ENCODE data around the gene KIR2DL3. TPM values are rescaled to one million over a fixed set of nuclear protein-coding genes. Genes with fewer than 3 reads are reported as not detected.
"Not testable (repeated sequence)": the region's sequence is repeated elsewhere in the genome, so short reads cannot be mapped to it uniquely, and the experiment has no call there.

The KIR2DL3 gene
- total RNA-seq, 1 donor from 2014 or later, result not detected

GRCh38 chr19:54709212-54709948 is 28.9 kb upstream of the KIR2DL3 start:
- Histone ChIP-seq H3K27me3 (ENCODE audit: control insufficient read depth in 3 of 3, insufficient read depth in 3 of 3, low read length in 3 of 3) (peaks cover 0 to 6% (median 3%) of the 10 kb centered on the region in 3 donors), H3K36me3 (ENCODE audit: control insufficient read depth in 3 of 3, insufficient read depth in 3 of 3, low read length in 3 of 3) (no peaks in the 10 kb centered on the region), H3K9ac (ENCODE audit: low read depth in 1 of 3, low read length in 3 of 3) (no peak overlapping the region), H3K4me3 (ENCODE audit: low read length in 3 of 3) (no peak overlapping the region), H3K4me1 (ENCODE audit: control insufficient read depth in 3 of 3, insufficient read depth in 3 of 3, low read length in 3 of 3) (no peaks in the 10 kb centered on the region), H3K9me3 (ENCODE audit: control insufficient read depth in 3 of 3, low read length in 3 of 3) (no peaks in the 10 kb centered on the region), H3K27ac (ENCODE audit: low read depth, low read length) (no peak overlapping the region)

- not testable (repeated sequence) for H3K36me3 ChIP-seq (ENCODE audit: control insufficient read depth in 3 of 3, insufficient read depth in 3 of 3, low read length in 3 of 3); H3K9me3 ChIP-seq (ENCODE audit: control insufficient read depth in 3 of 3, low read length in 3 of 3); H3K27ac ChIP-seq (ENCODE audit: low read depth, low read length); H3K4me1 ChIP-seq (ENCODE audit: control insufficient read depth in 3 of 3, insufficient read depth in 3 of 3, low read length in 3 of 3); H3K27me3 ChIP-seq (ENCODE audit: control insufficient read depth in 3 of 3, insufficient read depth in 3 of 3, low read length in 3 of 3); H3K4me3 ChIP-seq (ENCODE audit: low read length in 3 of 3); H3K9ac ChIP-seq (ENCODE audit: low read depth in 1 of 3, low read length in 3 of 3)
Observed at GRCh38 chr19:54709956-54710355, 28.4 kb upstream of the KIR2DL3 start.

- no peaks in the 10 kb centered on the region for H3K4me1 ChIP-seq (ENCODE audit: control insufficient read depth in 3 of 3, insufficient read depth in 3 of 3, low read length in 3 of 3)
- no peaks in the 10 kb centered on the region for H3K27me3 ChIP-seq (ENCODE audit: control insufficient read depth in 3 of 3, insufficient read depth in 3 of 3, low read length in 3 of 3)
- H3K27ac ChIP-seq (ENCODE audit: low read depth, low read length), result no peak within 1 kb of the TSS
- H3K9me3 ChIP-seq (ENCODE audit: control insufficient read depth in 3 of 3, low read length in 3 of 3), result peaks cover 0 to 13% (median 3%) of the 10 kb centered on the region in 3 donors
- H3K9ac ChIP-seq (ENCODE audit: low read depth in 1 of 3, low read length in 3 of 3), result no peak within 1 kb of the TSS
- no peak within 1 kb of the TSS for H3K4me3 ChIP-seq (ENCODE audit: low read length in 3 of 3)
- no peaks in the 10 kb centered on the region for H3K36me3 ChIP-seq (ENCODE audit: control insufficient read depth in 3 of 3, insufficient read depth in 3 of 3, low read length in 3 of 3)
Observed at GRCh38 chr19:54724142-54724541, 14.2 kb upstream of the KIR2DL3 start, which contains the start of gene KIR3DL3. Gene KIR3DL3, plus strand, starts transcription at chr19:54724442. Its CDS starts 55 bp downstream, at chr19:54724497.

- peaks cover 0 to 13% (median 3%) of the 10 kb centered on the region in 3 donors for H3K9me3 ChIP-seq (ENCODE audit: control insufficient read depth in 3 of 3, low read length in 3 of 3)
- no peak overlapping the region for H3K4me3 ChIP-seq (ENCODE audit: low read length in 3 of 3)
- no peak overlapping the region for H3K9ac ChIP-seq (ENCODE audit: low read depth in 1 of 3, low read length in 3 of 3)
- no peak overlapping the region for H3K27ac ChIP-seq (ENCODE audit: low read depth, low read length)
- H3K36me3 ChIP-seq (ENCODE audit: control insufficient read depth in 3 of 3, insufficient read depth in 3 of 3, low read length in 3 of 3), result no peaks in the 10 kb centered on the region
- no peaks in the 10 kb centered on the region for H3K27me3 ChIP-seq (ENCODE audit: control insufficient read depth in 3 of 3, insufficient read depth in 3 of 3, low read length in 3 of 3)
- H3K4me1 ChIP-seq (ENCODE audit: control insufficient read depth in 3 of 3, insufficient read depth in 3 of 3, low read length in 3 of 3), result no peaks in the 10 kb centered on the region
Observed at GRCh38 chr19:54724644-54725043, 13.7 kb upstream of the KIR2DL3 start.

- no peaks in the 10 kb centered on the region for H3K27me3 ChIP-seq (ENCODE audit: control insufficient read depth in 3 of 3, insufficient read depth in 3 of 3, low read length in 3 of 3)
- H3K27ac ChIP-seq (ENCODE audit: low read depth, low read length), result no peak overlapping the region
- H3K4me1 ChIP-seq (ENCODE audit: control insufficient read depth in 3 of 3, insufficient read depth in 3 of 3, low read length in 3 of 3), result no peaks in the 10 kb centered on the region
- H3K9ac ChIP-seq (ENCODE audit: low read depth in 1 of 3, low read length in 3 of 3), result no peak overlapping the region
- H3K36me3 ChIP-seq (ENCODE audit: control insufficient read depth in 3 of 3, insufficient read depth in 3 of 3, low read length in 3 of 3), result no peaks in the 10 kb centered on the region
- H3K9me3 ChIP-seq (ENCODE audit: control insufficient read depth in 3 of 3, low read length in 3 of 3), result peaks cover 0 to 13% (median 3%) of the 10 kb centered on the region in 3 donors
- no peak overlapping the region for H3K4me3 ChIP-seq (ENCODE audit: low read length in 3 of 3)
Observed at GRCh38 chr19:54725321-54725720, 13.0 kb upstream of the KIR2DL3 start.

- H3K9me3 ChIP-seq (ENCODE audit: control insufficient read depth in 3 of 3, low read length in 3 of 3), result peaks cover 0 to 3% (median 0%) of the 10 kb centered on the region in 3 donors
- H3K4me1 ChIP-seq (ENCODE audit: control insufficient read depth in 3 of 3, insufficient read depth in 3 of 3, low read length in 3 of 3), result no peaks in the 10 kb centered on the region
- H3K27ac ChIP-seq (ENCODE audit: low read depth, low read length), result no peak overlapping the region
- no peaks in the 10 kb centered on the region for H3K36me3 ChIP-seq (ENCODE audit: control insufficient read depth in 3 of 3, insufficient read depth in 3 of 3, low read length in 3 of 3)
- no peak overlapping the region for H3K4me3 ChIP-seq (ENCODE audit: low read length in 3 of 3)
- no peaks in the 10 kb centered on the region for H3K27me3 ChIP-seq (ENCODE audit: control insufficient read depth in 3 of 3, insufficient read depth in 3 of 3, low read length in 3 of 3)
- H3K9ac ChIP-seq (ENCODE audit: low read depth in 1 of 3, low read length in 3 of 3), result no peak overlapping the region
Observed at GRCh38 chr19:54727562-54727961, 10.8 kb upstream of the KIR2DL3 start.

- Histone ChIP-seq H3K9ac (ENCODE audit: low read depth in 1 of 3, low read length in 3 of 3) (no peak overlapping the region), H3K27ac (ENCODE audit: low read depth, low read length) (no peak overlapping the region), H3K4me1 (ENCODE audit: control insufficient read depth in 3 of 3, insufficient read depth in 3 of 3, low read length in 3 of 3) (no peaks in the 10 kb centered on the region), H3K4me3 (ENCODE audit: low read length in 3 of 3) (no peak overlapping the region), H3K36me3 (ENCODE audit: control insufficient read depth in 3 of 3, insufficient read depth in 3 of 3, low read length in 3 of 3) (no peaks in the 10 kb centered on the region), H3K27me3 (ENCODE audit: control insufficient read depth in 3 of 3, insufficient read depth in 3 of 3, low read length in 3 of 3) (no peaks in the 10 kb centered on the region), H3K9me3 (ENCODE audit: control insufficient read depth in 3 of 3, low read length in 3 of 3) (peaks cover 0 to 3% (median 0%) of the 10 kb centered on the region in 3 donors)
Observed at GRCh38 chr19:54728167-54728566, 10.1 kb upstream of the KIR2DL3 start.

GRCh38 chr19:54729416-54730188 is 8.7 kb upstream of the KIR2DL3 start:
- Histone ChIP-seq H3K27ac (ENCODE audit: low read depth, low read length) (no peak overlapping the region), H3K4me1 (ENCODE audit: control insufficient read depth in 3 of 3, insufficient read depth in 3 of 3, low read length in 3 of 3) (no peaks in the 10 kb centered on the region), H3K9ac (ENCODE audit: low read depth in 1 of 3, low read length in 3 of 3) (no peak overlapping the region), H3K27me3 (ENCODE audit: control insufficient read depth in 3 of 3, insufficient read depth in 3 of 3, low read length in 3 of 3) (no peaks in the 10 kb centered on the region), H3K4me3 (ENCODE audit: low read length in 3 of 3) (no peak overlapping the region), H3K36me3 (ENCODE audit: control insufficient read depth in 3 of 3, insufficient read depth in 3 of 3, low read length in 3 of 3) (no peaks in the 10 kb centered on the region), H3K9me3 (ENCODE audit: control insufficient read depth in 3 of 3, low read length in 3 of 3) (peaks cover 0 to 3% (median 0%) of the 10 kb centered on the region in 3 donors)

GRCh38 chr19:54731191-54731590 is 7.1 kb upstream of the KIR2DL3 start:
- H3K9me3 ChIP-seq (ENCODE audit: control insufficient read depth in 3 of 3, low read length in 3 of 3), result no peaks in the 10 kb centered on the region
- H3K27ac ChIP-seq (ENCODE audit: low read depth, low read length), result no peak overlapping the region
- H3K4me3 ChIP-seq (ENCODE audit: low read length in 3 of 3), result no peak overlapping the region
- no peaks in the 10 kb centered on the region for H3K4me1 ChIP-seq (ENCODE audit: control insufficient read depth in 3 of 3, insufficient read depth in 3 of 3, low read length in 3 of 3)
- H3K27me3 ChIP-seq (ENCODE audit: control insufficient read depth in 3 of 3, insufficient read depth in 3 of 3, low read length in 3 of 3), result no peaks in the 10 kb centered on the region
- H3K36me3 ChIP-seq (ENCODE audit: control insufficient read depth in 3 of 3, insufficient read depth in 3 of 3, low read length in 3 of 3), result no peaks in the 10 kb centered on the region
- no peak overlapping the region for H3K9ac ChIP-seq (ENCODE audit: low read depth in 1 of 3, low read length in 3 of 3)

GRCh38 chr19:54738715-54739114 is 402 bp downstream of the KIR2DL3 start:
- Histone ChIP-seq H3K27me3 (ENCODE audit: control insufficient read depth in 3 of 3, insufficient read depth in 3 of 3, low read length in 3 of 3) (no peaks in the 10 kb centered on the region), H3K4me1 (ENCODE audit: control insufficient read depth in 3 of 3, insufficient read depth in 3 of 3, low read length in 3 of 3) (no peaks in the 10 kb centered on the region), H3K27ac (ENCODE audit: low read depth, low read length) (no peak overlapping the region), H3K36me3 (ENCODE audit: control insufficient read depth in 3 of 3, insufficient read depth in 3 of 3, low read length in 3 of 3) (no peaks in the 10 kb centered on the region), H3K4me3 (ENCODE audit: low read length in 3 of 3) (no peak overlapping the region), H3K9ac (ENCODE audit: low read depth in 1 of 3, low read length in 3 of 3) (no peak overlapping the region), H3K9me3 (ENCODE audit: control insufficient read depth in 3 of 3, low read length in 3 of 3) (no peaks in the 10 kb centered on the region)
